GM12891 (cell line): ENCODE data around the gene BST2.
"Not testable (repeated sequence)": the region's sequence is repeated elsewhere in the genome, so short reads cannot be mapped to it uniquely, and the experiment has no call there.

Experiments used
- DNase-seq: peaks from one replicate; pipeline ENCODE4 v3.0.0; 2011; ENCODE audit warnings: low spot score; ENCODE audit not compliant: insufficient read length
- FAIRE-seq: peaks from 2 replicates; lab custom pipeline; 2011; peaks lifted over from hg19 to GRCh38; lab: Jason Lieb, UNC
- PAX5 ChIP-seq: IDR thresholded peaks from 2 replicates; pipeline ENCODE4 v1.6.1; 2011; ENCODE audit warnings: low read length, moderate library complexity, mild to moderate bottlenecking; ENCODE audit not compliant: insufficient read depth, severe bottlenecking
- POLR2A ChIP-seq: IDR thresholded peaks from 2 replicates; pipeline ENCODE4 v1.6.1; 2011; ENCODE audit warnings: low read depth, low read length, control low read depth
- POLR2AphosphoS5 ChIP-seq: IDR thresholded peaks from 2 replicates; pipeline ENCODE4 v1.6.1; 2011; ENCODE audit warnings: low read depth, low read length, control low read depth
- POU2F2 ChIP-seq: IDR thresholded peaks from 2 replicates; pipeline ENCODE4 v1.6.1; 2011; ENCODE audit warnings: low read depth, mild to moderate bottlenecking, control low read depth, low read length, moderate library complexity
- SPI1 ChIP-seq: IDR thresholded peaks from 2 replicates; pipeline ENCODE4 v1.6.1; 2011; ENCODE audit warnings: low read depth, low read length, control low read depth
- TAF1 ChIP-seq: IDR thresholded peaks from 2 replicates; pipeline ENCODE4 v1.6.1; 2011; ENCODE audit warnings: low read depth, low read length, control low read depth

The BST2 gene

GRCh38 chr19:17389957-17390664 is 15.3 kb downstream of the BST2 start:
- TF ChIP-seq POLR2A (no peak), SPI1 (no peak)
- no peak for DNase-seq
- no peak for FAIRE-seq

- FAIRE-seq (no peak), DNase-seq (no peak)
- TF ChIP-seq TAF1 = no peak
- no peak for TF ChIP-seq SPI1
- TF ChIP-seq PAX5 = no peak
- no peak for TF ChIP-seq POLR2AphosphoS5
- no peak for TF ChIP-seq POU2F2
- TF ChIP-seq POLR2A = no peak
Measured at GRCh38 chr19:17389288-17389687, 16.1 kb downstream of the BST2 start.

GRCh38 chr19:17385878-17386611 is 19.4 kb downstream of the BST2 start:
- DNase-seq = no peak
- peak; percentile 85 for FAIRE-seq
- no peak for TF ChIP-seq PAX5
- TF ChIP-seq SPI1 = no peak
- TF ChIP-seq POU2F2 = no peak
- no peak for TF ChIP-seq TAF1
- TF ChIP-seq POLR2AphosphoS5 = no peak
- no peak for TF ChIP-seq POLR2A

GRCh38 chr19:17380426-17381138 is 24.8 kb downstream of the BST2 start:
- TF ChIP-seq POLR2AphosphoS5 (no peak), PAX5 (no peak), SPI1 (no peak), TAF1 (no peak), POLR2A (no peak), POU2F2 (no peak)
- FAIRE-seq = no peak
- no peak for DNase-seq

GRCh38 chr19:17379221-17379631 is 26.2 kb downstream of the BST2 start:
- no peak for DNase-seq
- FAIRE-seq = no peak
- no peak for TF ChIP-seq SPI1
- no peak for TF ChIP-seq POU2F2

GRCh38 chr19:17378271-17378670 is 27.2 kb downstream of the BST2 start:
- DNase-seq (no peak), FAIRE-seq (peak; percentile 20)
- TF ChIP-seq POU2F2 = no peak
- TF ChIP-seq TAF1 = no peak
- TF ChIP-seq POLR2A = no peak
- TF ChIP-seq POLR2AphosphoS5 = no peak
- no peak for TF ChIP-seq PAX5
- no peak for TF ChIP-seq SPI1

- no peak for DNase-seq
- TF ChIP-seq SPI1 (no peak), TAF1 (no peak), POU2F2 (no peak), POLR2A (no peak), PAX5 (no peak), POLR2AphosphoS5 (no peak)
- FAIRE-seq = no peak
Measured at GRCh38 chr19:17376935-17377600, 28.4 kb downstream of the BST2 start, which contains the start of gene PLVAP. TSS of gene PLVAP (minus strand) at chr19:17377342. CDS start at chr19:17377288, 54 bp downstream.

GRCh38 chr19:17370026-17370587 is 35.3 kb downstream of the BST2 start:
- no peak for DNase-seq
- peak; percentile 94 for TF ChIP-seq POU2F2
- no peak for TF ChIP-seq POLR2A
- TF ChIP-seq SPI1 = peak; percentile 92
- FAIRE-seq = peak; percentile 97

GRCh38 chr19:17365361-17365760 is 40.1 kb downstream of the BST2 start:
- DNase-seq = no peak
- no peak for TF ChIP-seq POU2F2
- TF ChIP-seq POLR2AphosphoS5 = no peak
- no peak for TF ChIP-seq SPI1
- no peak for TF ChIP-seq TAF1
- no peak for TF ChIP-seq POLR2A
- FAIRE-seq = no peak

- DNase-seq, FAIRE-seq: not testable (repeated sequence)
Measured at GRCh38 chr19:17363852-17364605, 41.4 kb downstream of the BST2 start.
